ENCODE results near the gene KRTAP17-1. TPM values are rescaled to one million over a fixed set of nuclear protein-coding genes. Genes with fewer than 3 reads are reported as not detected.

The KRTAP17-1 gene
- total RNA-seq, 1 experiment from 2014 or later = not detected

- H3K56ac ChIP-seq (ENCODE audit: insufficient read length, low read depth, low read length) = no peak overlapping the region
- H3K14ac ChIP-seq (ENCODE audit: insufficient read depth, low read length) = no peak overlapping the region
- no peak overlapping the region for H3K4ac ChIP-seq (ENCODE audit: low read depth, low read length)
- H3K4me2 ChIP-seq (ENCODE audit: insufficient read depth, insufficient read length, low read length) = no peak overlapping the region
- H4K8ac ChIP-seq (replicated peaks; ENCODE audit: insufficient read length, low read depth, low read length) = no peak overlapping the region
- H2BK20ac ChIP-seq (ENCODE audit: low read depth, low read length, poor library complexity, severe bottlenecking) = no peak overlapping the region
- peaks cover 0 to 4% of the 10 kb centered on the region in 2 experiments; a peak in 3 of 4 replicates for H3K4me1 Mint-ChIP-seq
- no peak overlapping the region for H3K9ac ChIP-seq (ENCODE audit: extremely low read depth, insufficient read length, low read length)
- no peaks in the 10 kb centered on the region for H3K27me3 ChIP-seq (ENCODE audit: insufficient read depth, low read length)
- H3K4me1 ChIP-seq (ENCODE audit: insufficient read depth, low read length) = no peaks in the 10 kb centered on the region
- H3K23me2 ChIP-seq (ENCODE audit: insufficient read length, low read depth, low read length, poor library complexity, severe bottlenecking) = no peaks in the 10 kb centered on the region
- no peak overlapping the region for H4K5ac ChIP-seq (ENCODE audit: insufficient read length, low read depth, low read length)
- DNase-seq = peak; percentile 87
- H2BK15ac ChIP-seq (ENCODE audit: low read depth, low read length) = no peak overlapping the region
- no peaks in the 10 kb centered on the region; the same call in 1 of the 2 replicates for H3K27me3 Mint-ChIP-seq (ENCODE audit: low read depth)
- H3K18ac ChIP-seq (ENCODE audit: insufficient read length, low read depth, low read length) = no peak overlapping the region
- H3K23ac ChIP-seq (ENCODE audit: insufficient read length, low read depth, low read length) = no peak overlapping the region
- H3K79me1 ChIP-seq (ENCODE audit: insufficient read depth, low read depth, low read length, poor library complexity, severe bottlenecking) = no peaks in the 10 kb centered on the region
- WGBS (ENCODE audit: extremely low coverage, insufficient read length, low lambda C conversion rate) = no CpG with 5 or more reads among the region's 13 CpGs
- H2BK120ac ChIP-seq (ENCODE audit: low read depth, low read length, poor library complexity, severe bottlenecking) = no peak overlapping the region
- no peaks in the 10 kb centered on the region; a peak in 1 of 7 replicates for H3K36me3 Mint-ChIP-seq (ENCODE audit: insufficient read depth in 1 of 3, low read depth in 3 of 3)
- H3K9me3 ChIP-seq (ENCODE audit: control insufficient read depth, low read depth, low read length) = no peaks in the 10 kb centered on the region
- no peaks in the 10 kb centered on the region; a peak in 1 of 5 replicates for H3K9me3 Mint-ChIP-seq
- H4K91ac ChIP-seq (ENCODE audit: insufficient read length, low read depth, low read length) = no peak overlapping the region
- no peak overlapping the region for H3T11ph ChIP-seq (ENCODE audit: low read length)
- no peak overlapping the region for H2AK5ac ChIP-seq (ENCODE audit: insufficient read length, low read length)
- no peak overlapping the region for H2AFZ ChIP-seq (ENCODE audit: low read length)
- no peaks in the 10 kb centered on the region for H3K79me2 ChIP-seq (ENCODE audit: insufficient read depth, low read length)
- H4K20me1 ChIP-seq (ENCODE audit: control insufficient read depth, insufficient read depth, insufficient read length) = no peaks in the 10 kb centered on the region
- TF ChIP-seq, protein P1, sequence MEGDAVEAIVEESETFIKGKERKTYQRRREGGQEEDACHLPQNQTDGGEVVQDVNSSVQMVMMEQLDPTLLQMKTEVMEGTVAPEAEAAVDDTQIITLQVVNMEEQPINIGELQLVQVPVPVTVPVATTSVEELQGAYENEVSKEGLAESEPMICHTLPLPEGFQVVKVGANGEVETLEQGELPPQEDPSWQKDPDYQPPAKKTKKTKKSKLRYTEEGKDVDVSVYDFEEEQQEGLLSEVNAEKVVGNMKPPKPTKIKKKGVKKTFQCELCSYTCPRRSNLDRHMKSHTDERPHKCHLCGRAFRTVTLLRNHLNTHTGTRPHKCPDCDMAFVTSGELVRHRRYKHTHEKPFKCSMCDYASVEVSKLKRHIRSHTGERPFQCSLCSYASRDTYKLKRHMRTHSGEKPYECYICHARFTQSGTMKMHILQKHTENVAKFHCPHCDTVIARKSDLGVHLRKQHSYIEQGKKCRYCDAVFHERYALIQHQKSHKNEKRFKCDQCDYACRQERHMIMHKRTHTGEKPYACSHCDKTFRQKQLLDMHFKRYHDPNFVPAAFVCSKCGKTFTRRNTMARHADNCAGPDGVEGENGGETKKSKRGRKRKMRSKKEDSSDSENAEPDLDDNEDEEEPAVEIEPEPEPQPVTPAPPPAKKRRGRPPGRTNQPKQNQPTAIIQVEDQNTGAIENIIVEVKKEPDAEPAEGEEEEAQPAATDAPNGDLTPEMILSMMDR (conservative IDR thresholded peaks at IDR 0.05) = peak; percentile 79
- no peak overlapping the region for H3K4me3 Mint-ChIP-seq
- H3K27ac ChIP-seq (ENCODE audit: insufficient read length, low read depth, low read length) = no peak overlapping the region
- no peak overlapping the region for H3K27ac Mint-ChIP-seq
- H2BK12ac ChIP-seq (ENCODE audit: insufficient read length, low read depth, low read length) = no peak overlapping the region
- no peak overlapping the region for H2BK5ac ChIP-seq (ENCODE audit: insufficient read length, low read length)
These were observed 13.9 kb upstream of the KRTAP17-1 start for GRCh38 chr17:41329279-41329948.

Measured in H9 (cell line).